ENCODE data around the gene LUC7L2. TPM values are rescaled to one million over a fixed set of nuclear protein-coding genes. Genes with fewer than 3 reads are reported as not detected.
A peak's percentile ranks its signal among the peaks of the same experiment; 100 is the strongest.
"Not testable (repeated sequence)": the region's sequence is repeated elsewhere in the genome, so short reads cannot be mapped to it uniquely, and the experiment has no call there.

The LUC7L2 gene
- total RNA-seq, 1 donor from 2014 or later: 83.4 TPM

DNA sequence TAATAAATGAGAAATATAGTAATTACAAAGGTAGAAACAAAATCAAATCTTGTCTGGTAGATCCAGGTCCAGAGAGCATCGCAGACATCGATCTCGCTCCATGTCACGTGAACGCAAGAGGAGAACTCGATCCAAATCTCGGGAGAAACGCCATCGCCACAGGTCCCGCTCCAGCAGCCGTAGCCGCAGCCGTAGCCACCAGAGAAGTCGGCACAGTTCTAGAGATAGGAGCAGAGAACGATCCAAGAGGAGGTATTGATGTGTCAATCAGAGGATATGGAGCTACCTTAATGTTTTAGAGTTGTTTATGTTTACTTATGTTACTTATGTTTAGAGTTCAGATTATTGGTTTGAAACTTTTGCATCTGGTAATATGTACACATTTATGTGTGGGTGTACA lies 57.8 kb downstream of the LUC7L2 start:
- TF ChIP-seq, protein P1, sequence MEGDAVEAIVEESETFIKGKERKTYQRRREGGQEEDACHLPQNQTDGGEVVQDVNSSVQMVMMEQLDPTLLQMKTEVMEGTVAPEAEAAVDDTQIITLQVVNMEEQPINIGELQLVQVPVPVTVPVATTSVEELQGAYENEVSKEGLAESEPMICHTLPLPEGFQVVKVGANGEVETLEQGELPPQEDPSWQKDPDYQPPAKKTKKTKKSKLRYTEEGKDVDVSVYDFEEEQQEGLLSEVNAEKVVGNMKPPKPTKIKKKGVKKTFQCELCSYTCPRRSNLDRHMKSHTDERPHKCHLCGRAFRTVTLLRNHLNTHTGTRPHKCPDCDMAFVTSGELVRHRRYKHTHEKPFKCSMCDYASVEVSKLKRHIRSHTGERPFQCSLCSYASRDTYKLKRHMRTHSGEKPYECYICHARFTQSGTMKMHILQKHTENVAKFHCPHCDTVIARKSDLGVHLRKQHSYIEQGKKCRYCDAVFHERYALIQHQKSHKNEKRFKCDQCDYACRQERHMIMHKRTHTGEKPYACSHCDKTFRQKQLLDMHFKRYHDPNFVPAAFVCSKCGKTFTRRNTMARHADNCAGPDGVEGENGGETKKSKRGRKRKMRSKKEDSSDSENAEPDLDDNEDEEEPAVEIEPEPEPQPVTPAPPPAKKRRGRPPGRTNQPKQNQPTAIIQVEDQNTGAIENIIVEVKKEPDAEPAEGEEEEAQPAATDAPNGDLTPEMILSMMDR (IDR thresholded peaks at IDR 0.05; ENCODE audit: partially characterized antibody, unreplicated experiment): no peak
- Mint-ChIP-seq H3K27ac (ENCODE audit: unreplicated experiment) (no peak overlapping the region), H3K27me3 (ENCODE audit: unreplicated experiment) (no peaks in the 10 kb centered on the region), H3K9me3 (ENCODE audit: unreplicated experiment) (no peaks in the 10 kb centered on the region), H3K4me3 (ENCODE audit: unreplicated experiment) (no peak overlapping the region), H3K4me1 (ENCODE audit: low read depth, unreplicated experiment) (peaks cover 4% of the 10 kb centered on the region), H3K36me3 (ENCODE audit: unreplicated experiment) (no peaks in the 10 kb centered on the region)
- no peak for DNase-seq

DNA sequence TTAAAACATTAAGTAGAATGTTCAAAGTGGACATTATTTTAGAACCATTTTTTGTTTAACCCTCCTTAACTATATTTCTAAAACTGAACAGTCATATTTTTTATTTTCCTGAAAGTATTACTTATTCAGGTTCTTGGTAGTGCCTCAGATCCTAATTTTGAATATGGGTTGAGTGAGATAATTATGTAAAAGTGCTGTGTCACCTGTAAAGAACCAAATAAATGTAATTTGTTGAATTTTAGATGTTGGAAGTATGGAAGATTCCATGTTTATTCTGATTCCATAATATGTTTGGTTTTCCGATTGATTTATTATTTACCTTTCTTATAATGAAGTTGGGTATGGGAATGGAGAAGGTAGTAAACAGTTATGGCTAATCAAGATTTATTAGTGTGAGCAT lies 61.4 kb downstream of the LUC7L2 start:
- DNase-seq: no peak
- peaks cover 2% of the 10 kb centered on the region for H3K27me3 Mint-ChIP-seq (ENCODE audit: unreplicated experiment)
- peaks cover 4% of the 10 kb centered on the region for H3K4me1 Mint-ChIP-seq (ENCODE audit: low read depth, unreplicated experiment)
- H3K9me3 Mint-ChIP-seq (ENCODE audit: unreplicated experiment): peaks cover 2% of the 10 kb centered on the region
- TF ChIP-seq, protein P1 (IDR thresholded peaks at IDR 0.05; ENCODE audit: partially characterized antibody, unreplicated experiment): no peak
- H3K36me3 Mint-ChIP-seq (ENCODE audit: unreplicated experiment): no peaks in the 10 kb centered on the region
- no peak overlapping the region for H3K4me3 Mint-ChIP-seq (ENCODE audit: unreplicated experiment)
- no peak overlapping the region for H3K27ac Mint-ChIP-seq (ENCODE audit: unreplicated experiment)

DNA sequence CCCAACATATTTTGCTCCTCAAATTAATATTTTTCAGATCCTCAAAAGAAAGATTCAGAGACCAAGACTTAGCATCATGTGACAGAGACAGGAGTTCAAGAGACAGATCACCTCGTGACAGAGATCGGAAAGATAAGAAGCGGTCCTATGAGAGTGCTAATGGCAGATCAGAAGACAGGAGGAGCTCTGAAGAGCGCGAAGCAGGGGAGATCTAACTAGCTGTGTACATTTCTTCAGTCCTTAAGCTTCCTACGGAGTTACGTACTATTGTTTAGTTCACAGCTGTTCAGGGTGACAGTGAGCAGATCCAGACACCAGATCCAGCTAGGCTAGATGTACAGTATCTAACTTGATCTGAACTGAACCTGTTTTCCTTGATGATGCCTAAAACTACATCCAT lies 62.4 kb downstream of the LUC7L2 start:
- Mint-ChIP-seq H3K9me3 (ENCODE audit: unreplicated experiment) (peaks cover 2% of the 10 kb centered on the region), H3K27ac (ENCODE audit: unreplicated experiment) (peak overlapping the region; percentile 11), H3K27me3 (ENCODE audit: unreplicated experiment) (peaks cover 2% of the 10 kb centered on the region), H3K4me1 (ENCODE audit: low read depth, unreplicated experiment) (peaks cover 7% of the 10 kb centered on the region), H3K36me3 (ENCODE audit: unreplicated experiment) (no peaks in the 10 kb centered on the region), H3K4me3 (ENCODE audit: unreplicated experiment) (no peak overlapping the region)
- DNase-seq: no peak
- TF ChIP-seq, protein P1 (IDR thresholded peaks at IDR 0.05; ENCODE audit: partially characterized antibody, unreplicated experiment): no peak

DNA sequence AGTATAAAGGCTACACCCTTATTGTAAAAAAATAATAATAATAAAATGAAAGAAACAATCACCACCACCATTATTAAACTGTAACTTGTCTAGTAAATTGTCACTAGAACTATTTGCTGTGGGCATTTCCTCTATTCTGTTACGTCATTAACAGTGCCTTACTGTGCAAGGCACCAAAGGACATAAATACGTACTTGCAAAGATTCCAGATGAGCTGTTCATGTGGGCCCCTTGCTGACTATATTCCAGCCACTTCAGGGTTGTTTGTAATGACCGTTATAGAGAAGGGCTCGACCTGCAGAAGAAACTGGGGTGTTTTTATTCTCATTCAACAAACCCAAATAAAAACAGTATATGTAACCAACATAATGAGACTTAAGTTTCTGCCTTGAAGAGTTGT lies 63.4 kb downstream of the LUC7L2 start:
- TF ChIP-seq, protein P1 (IDR thresholded peaks at IDR 0.05; ENCODE audit: partially characterized antibody, unreplicated experiment): no peak
- H3K36me3 Mint-ChIP-seq (ENCODE audit: unreplicated experiment): no peaks in the 10 kb centered on the region

DNA sequence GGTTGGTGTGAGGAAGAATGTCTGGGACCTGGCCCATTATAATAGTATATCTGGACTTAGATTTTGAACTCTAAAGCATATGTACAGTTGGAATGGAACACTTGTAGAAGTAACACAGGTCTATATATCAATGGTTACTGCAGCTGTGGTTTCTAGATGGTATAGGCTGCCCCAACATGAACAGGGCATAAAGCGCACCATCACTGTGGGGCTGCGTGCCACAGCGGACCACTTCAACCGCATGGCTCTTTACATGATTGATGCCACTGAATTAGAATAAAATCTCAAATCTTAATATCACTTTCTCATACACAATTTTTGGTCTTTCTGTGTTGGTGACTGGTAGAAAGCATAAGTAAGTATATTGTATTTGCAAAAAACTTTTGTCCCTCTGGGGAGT lies 64.3 kb downstream of the LUC7L2 start:
- Mint-ChIP-seq H3K4me3 (ENCODE audit: unreplicated experiment) (no peak overlapping the region), H3K4me1 (ENCODE audit: low read depth, unreplicated experiment) (peaks cover 16% of the 10 kb centered on the region), H3K9me3 (ENCODE audit: unreplicated experiment) (peaks cover 2% of the 10 kb centered on the region), H3K36me3 (ENCODE audit: unreplicated experiment) (no peaks in the 10 kb centered on the region), H3K27ac (ENCODE audit: unreplicated experiment) (no peak overlapping the region), H3K27me3 (ENCODE audit: unreplicated experiment) (peaks cover 2% of the 10 kb centered on the region)
- no peak for DNase-seq
- TF ChIP-seq, protein P1 (IDR thresholded peaks at IDR 0.05; ENCODE audit: partially characterized antibody, unreplicated experiment): no peak

More for the DNA sequence above, 63.4 kb downstream of the LUC7L2 start:
- peaks cover 2% of the 10 kb centered on the region for H3K27me3 Mint-ChIP-seq (ENCODE audit: unreplicated experiment)
- peaks cover 12% of the 10 kb centered on the region for H3K4me1 Mint-ChIP-seq (ENCODE audit: low read depth, unreplicated experiment)
- no peak overlapping the region for H3K4me3 Mint-ChIP-seq (ENCODE audit: unreplicated experiment)
- DNase-seq: no peak
- peaks cover 2% of the 10 kb centered on the region for H3K9me3 Mint-ChIP-seq (ENCODE audit: unreplicated experiment)
- no peak overlapping the region for H3K27ac Mint-ChIP-seq (ENCODE audit: unreplicated experiment)

DNA sequence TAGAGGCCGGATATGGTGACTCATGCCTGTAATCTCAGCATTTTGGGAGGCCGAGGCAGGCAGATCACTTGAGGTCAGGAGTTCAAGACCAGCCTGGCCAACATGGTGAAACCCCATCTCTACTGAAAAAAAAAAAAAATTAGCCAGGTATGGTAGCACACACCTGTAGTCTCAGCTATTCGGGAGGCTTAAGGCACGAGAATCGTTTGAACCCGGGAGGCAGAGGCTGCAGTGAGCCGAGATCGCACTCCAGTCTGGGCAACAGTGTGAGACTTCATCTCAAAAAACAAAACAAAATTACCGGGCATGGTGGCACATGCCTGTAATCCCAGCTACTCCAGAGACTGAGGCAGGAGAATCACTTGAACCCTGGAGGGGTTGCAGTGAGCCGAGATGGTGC lies 66.0 kb downstream of the LUC7L2 start:
- H3K9me3 Mint-ChIP-seq (ENCODE audit: unreplicated experiment); H3K4me3 Mint-ChIP-seq (ENCODE audit: unreplicated experiment): not testable (repeated sequence)

More for the DNA sequence above, 66.0 kb downstream of the LUC7L2 start:
- H3K36me3 Mint-ChIP-seq (ENCODE audit: unreplicated experiment); H3K27ac Mint-ChIP-seq (ENCODE audit: unreplicated experiment); DNase-seq; H3K27me3 Mint-ChIP-seq (ENCODE audit: unreplicated experiment): not testable (repeated sequence)
- H3K4me1 Mint-ChIP-seq (ENCODE audit: low read depth, unreplicated experiment): peaks cover 23% of the 10 kb centered on the region
